Stimulated activated CD4-positive, alpha-beta T cell treated with anti-CD3 and anti-CD28 coated beads, Interleukin-2, amount 100 ng/mL, for 24 hours (primary cell): ENCODE measurements around the gene PTPRA.

Experiments used
- DNase-seq, 2 donors: peaks; one replicate each; pipeline ENCODE4 v3.0.0-alpha.2; 2020

PTPRA gene

GRCh38 chr20:2851086-2851485 lies 22.2 kb upstream of the PTPRA start:
- no peak for DNase-seq

DNA sequence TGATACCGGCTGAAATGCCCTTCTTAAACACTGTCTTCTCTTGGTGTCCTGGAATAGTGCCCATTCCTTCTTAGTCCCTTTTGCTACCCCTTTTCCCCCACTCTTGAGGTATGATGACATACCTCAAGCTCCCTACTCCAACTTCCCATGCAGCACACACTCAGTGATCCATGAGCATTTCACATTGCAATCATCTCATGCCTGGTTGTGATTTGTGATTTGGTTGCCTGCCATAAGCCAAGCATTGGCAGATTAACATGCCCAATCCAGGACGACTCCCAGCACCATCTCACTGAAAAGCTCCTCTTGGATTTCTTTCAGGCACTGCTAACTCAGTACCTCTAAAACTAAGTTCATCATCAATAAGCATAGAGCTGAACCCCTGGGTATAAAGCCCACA lies 14.7 kb upstream of the PTPRA start:
- no peak for DNase-seq

- DNase-seq = no peak
Measured at GRCh38 chr20:2859330-2860121, 13.8 kb upstream of the PTPRA start.

DNA sequence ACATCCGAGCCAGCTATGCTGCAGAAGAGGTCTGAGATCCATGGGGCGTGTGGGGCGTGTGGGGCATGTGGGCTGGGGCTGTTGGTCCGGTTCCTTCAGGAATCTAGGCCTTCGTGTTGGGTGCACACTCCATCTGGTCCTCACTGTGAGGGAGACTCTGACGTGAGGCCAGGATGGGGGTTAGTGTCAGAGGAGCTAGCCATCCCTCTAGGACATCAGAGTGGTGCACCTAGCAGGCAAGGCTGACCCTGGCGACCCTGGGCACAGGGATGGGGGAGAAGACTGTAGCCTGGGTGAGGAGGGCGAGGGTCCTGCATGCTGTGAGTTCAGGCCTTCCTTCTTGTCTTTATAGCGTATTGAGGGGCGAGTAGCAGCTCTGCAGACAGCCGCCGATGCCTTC lies 8.7 kb upstream of the PTPRA start:
- no peak for DNase-seq

- DNase-seq = no peak
Measured at GRCh38 chr20:2865101-2865500, 8.2 kb upstream of the PTPRA start.

DNA sequence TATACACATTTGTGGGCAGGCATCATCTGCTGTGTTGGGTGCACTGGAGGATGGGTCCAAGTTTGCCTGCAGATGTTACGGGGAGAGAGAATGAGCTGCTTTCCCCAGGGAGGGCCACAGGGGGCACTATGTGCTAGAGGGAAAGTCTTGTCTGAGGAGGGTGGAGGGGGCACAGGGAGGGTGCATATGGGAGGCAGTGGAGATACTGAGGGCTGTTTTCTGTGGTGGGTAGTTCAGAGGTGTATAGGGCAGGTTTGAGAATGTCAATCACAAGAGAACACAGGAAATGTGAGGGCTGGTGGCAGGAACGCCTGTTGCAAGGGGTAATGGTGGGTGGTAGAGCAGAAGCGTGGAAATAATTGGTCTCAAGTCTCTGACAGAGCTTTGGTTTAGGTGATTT lies 7.7 kb upstream of the PTPRA start:
- DNase-seq = peak; percentile 46 to 59

DNA sequence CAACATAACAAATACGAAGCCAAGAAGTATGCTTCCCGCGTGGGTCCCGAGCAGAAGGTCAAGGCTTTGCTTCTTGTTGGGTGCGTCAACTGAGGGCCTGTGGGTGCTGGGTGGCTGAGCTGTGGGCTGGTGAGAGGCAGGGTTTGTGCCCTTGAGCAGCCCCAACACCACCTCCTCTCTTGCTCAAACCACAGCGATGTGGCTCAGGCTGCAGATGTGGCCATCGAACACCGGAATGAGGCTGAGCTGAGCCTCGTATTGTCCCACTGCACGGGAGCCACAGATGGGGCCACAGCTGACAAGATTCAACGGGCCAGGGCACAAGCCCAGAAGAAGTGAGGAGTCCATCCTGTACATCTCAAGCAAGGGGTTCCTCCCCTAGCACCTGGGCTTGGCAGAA lies 7.0 kb upstream of the PTPRA start:
- no peak for DNase-seq

DNA sequence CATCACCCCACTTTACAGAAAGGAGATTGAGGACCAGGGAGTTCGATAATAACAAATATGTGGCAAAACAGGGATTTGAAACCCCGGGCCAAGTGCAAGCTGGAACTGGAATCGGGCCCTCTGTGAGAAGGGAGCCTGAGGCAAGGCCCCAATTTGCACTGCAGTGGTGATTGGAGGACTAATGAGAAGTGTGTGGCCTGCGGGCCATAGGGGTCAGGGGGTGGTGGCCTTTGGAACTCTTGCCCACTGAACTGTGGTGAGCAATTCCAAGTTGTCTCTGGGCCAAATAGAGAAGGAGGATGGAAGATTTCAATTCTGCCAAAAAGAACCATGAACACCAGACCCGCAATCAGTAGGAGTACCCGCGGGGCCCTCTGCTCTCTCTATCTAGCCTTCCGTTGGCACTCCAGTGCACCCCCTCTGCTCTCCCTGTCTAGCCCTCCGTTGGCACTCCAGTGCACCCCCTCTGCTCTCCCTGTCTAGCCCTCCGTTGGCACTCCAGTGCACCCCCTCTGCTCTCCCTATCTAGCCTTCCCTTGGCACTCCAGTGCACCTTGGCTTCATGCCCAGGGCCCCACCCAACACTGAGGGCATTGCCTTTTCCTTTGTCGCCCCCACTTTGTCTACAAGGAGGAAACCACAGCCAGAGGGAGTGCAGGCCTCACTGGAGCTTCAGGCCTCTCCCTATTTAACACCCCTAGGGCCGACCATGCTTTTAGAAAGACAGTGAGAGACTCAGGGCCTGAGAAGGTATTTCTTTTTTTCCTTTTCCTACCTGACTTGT lies 6.0 kb upstream of the PTPRA start:
- DNase-seq = no peak

- no peak for DNase-seq
Measured at GRCh38 chr20:2869381-2869780, 3.9 kb upstream of the PTPRA start.

DNA sequence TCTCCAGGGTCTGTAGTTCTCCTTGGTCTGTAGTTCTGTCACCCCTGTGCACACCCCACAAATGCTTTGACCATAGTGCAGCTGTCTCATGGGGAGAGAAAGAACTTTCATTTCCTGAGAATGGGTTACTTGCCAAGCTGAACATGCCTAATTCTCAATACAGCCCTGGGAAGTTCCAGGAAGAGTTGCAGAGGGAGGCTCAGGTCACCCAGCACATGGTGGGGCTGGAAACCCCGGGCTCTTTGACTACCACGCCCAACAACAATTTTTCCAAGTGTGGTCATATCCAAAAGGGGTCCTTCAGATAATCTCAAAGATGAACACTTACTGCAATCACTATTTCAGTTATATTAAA lies 2.2 kb upstream of the PTPRA start:
- no peak for DNase-seq

DNA sequence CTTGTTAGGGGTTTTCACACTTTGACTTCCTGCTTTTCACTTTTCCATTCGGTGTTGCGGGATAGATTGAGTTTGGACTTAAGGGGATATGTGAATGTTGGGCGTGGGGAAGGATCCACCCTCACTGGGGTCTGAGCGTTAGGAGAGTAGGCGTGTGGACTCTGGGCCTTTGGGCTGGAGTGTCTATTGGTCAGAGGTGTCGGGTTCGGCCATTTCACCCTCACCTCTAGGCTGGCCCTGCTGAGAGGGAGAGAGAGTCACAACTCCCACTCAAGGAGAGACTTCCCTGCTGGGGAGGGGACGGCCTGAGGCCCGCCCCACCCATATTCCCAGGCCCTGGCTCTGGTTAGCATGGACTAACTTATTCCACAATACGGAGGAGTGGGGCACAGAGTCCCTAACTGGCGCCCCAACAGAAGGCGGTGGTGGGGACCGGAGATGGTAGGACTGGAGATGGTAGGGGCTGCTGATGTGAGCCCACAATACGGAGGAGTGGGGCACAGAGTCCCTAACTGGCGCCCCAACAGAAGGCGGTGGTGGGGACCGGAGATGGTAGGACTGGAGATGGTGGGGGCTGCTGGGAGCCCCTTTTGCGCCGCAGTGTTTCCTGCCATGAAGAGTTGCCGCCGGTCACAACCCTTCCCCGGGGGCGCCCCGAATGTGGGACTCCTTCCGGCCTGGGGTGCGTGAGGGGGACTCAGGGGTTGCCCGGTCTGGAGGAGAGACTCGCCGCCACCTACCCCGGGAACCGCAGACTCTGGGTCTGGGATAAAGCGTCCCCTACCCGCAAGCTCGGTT lies 1.4 kb upstream of the PTPRA start:
- peak; percentile 39 to 54 for DNase-seq

DNA sequence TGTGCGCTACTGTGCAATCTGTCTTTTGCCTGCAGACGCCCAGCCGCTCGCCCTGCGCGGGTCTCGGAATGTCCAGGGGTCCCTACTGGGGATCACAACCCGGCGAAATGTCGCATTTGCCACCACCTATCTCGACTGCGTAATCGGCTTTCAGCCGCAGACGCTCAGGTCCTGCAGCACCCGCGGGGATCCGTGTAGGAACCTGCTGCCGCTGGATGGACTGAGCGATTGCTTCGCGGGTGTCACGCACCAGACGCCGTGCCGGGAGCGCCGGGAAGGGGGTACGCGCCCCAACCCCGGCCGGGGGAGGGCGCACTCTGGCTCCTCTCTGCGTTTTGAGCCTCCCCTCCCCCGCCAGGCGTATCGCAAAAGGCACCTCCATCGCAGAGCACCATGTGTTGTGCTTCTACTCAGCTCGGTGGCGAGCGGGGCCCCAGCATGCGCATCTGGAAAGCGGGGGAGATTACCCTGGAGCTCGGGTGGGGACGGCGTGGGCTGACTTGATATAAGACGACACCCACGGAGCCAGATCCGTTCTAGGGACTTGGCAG lies 747 bp upstream of the PTPRA start:
- DNase-seq = peak; percentile 82 to 84

DNA sequence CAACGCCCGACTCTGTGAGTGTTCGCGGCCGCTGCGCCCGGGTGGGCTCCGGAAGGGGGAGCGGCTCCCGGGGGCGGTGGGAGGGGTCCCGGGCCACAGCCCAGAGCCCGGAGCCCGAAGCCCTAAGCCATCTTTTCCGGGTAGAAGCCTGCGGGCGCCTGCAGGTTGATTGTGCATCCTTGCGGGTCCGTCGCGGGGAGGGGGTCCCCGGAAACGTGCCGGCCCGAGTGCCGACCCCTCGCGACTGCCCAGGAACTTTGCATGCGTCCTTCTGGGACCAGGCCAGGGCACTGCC lies 413 bp downstream of the PTPRA start:
- DNase-seq = peak; percentile 62 to 65

GRCh38 chr20:2874456-2874855 lies 1.2 kb downstream of the PTPRA start:
- DNase-seq = peak; percentile 28

DNA sequence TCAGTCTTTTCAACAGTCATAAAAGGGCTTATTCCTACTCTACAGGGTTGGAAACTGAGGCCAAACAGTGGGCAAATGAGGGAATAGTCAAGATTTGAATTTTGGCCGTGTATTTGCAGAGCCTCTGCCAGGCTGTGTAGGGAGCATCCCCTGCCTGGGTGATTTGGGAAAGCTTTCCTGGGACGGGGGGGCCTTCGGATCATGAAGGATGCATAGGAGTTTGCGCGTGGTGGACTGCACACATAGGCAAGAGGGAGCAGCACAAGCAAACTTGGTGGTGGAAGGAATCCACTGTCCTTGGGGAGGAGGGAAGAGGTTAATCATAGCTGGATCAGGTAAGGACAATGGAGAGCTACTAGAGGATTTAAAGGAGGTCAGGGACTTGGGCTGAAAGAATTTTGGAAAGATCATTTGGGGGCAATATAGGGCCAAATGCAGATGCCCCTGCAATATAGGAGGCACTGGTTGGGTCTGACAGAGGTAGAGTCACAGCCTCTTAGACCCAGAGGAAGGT lies 2.5 kb downstream of the PTPRA start:
- no peak for DNase-seq

DNA sequence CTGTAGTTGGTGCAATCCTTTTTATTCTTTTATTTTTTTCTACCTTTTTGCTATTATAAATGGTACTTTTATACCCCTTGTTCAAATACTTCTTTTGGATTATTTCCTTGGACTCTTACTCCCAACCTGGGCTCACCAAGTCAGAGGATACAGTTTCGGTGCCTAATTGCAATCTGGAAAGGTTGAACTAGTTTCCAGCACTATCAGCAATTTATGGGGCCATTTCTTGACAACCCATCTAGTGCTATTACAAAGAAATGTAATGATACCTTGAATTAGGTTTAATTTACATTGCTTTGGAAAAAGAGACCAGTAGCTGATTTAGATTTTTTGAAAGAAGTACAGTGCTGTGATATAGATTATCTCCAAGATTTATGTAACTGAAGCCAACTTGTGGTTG lies 5.2 kb downstream of the PTPRA start:
- DNase-seq = no peak

DNA sequence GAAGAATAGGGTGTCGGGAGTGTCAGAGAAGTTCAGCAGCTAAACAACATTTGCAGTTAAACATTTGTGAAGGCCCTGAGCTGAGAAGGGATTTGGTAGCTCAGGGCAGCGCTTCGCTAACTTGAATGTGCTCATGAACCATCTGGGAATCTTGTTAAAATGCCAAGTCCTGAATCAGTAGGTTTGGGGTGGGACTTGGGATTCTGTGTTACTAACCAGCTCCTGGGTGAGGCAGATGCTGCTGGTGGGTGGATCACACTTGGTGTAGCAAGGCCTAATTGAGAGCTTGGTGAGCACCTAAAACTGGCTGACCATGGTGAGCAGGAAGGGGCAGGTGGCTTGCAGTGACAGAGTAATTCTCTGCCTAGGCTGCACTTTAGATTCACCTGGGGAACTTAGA lies 5.9 kb downstream of the PTPRA start:
- DNase-seq = no peak

- no peak for DNase-seq
Measured at GRCh38 chr20:2880650-2881049, 7.4 kb downstream of the PTPRA start.

DNA sequence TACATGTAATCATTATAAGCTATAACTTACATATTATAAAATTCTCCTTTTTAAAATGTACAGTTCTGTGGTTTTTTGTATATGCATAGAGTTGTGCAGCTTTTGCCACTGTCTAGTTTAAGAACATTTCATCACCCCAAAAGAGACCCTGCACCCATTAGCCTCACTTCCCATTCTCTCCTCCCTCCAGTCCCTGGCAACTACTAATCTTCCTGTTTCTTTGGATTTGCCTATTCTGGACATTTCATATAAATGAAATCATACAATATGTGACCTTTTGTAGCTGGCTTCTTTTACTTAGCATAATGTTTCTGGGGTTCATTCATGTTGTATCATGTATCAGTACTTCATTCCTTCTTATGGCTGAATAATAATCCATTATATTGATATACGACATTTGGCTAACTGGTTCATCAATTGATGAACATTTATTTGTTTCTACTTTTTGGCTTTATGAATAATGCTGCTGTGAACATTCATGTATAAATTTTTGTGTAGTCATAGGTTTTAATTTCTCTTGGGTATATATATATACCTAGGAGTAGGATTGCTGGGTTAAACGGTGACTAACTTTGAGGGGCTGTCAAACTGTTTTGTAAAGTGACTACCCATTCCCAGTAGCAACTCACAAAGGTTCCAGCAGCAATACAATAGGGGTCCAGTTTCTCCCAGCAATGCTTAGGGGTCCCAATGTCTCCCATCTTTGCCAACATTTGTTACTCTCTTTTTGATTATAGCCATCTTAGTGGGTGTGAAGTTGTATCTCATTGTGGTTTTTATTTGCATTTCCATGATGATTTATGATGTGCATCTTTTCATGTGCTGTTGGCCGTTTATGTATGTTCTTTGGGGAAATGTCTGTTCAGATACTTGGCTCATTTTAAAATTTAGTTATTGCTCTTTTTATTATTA lies 10.7 kb downstream of the PTPRA start:
- DNase-seq = no peak

DNA sequence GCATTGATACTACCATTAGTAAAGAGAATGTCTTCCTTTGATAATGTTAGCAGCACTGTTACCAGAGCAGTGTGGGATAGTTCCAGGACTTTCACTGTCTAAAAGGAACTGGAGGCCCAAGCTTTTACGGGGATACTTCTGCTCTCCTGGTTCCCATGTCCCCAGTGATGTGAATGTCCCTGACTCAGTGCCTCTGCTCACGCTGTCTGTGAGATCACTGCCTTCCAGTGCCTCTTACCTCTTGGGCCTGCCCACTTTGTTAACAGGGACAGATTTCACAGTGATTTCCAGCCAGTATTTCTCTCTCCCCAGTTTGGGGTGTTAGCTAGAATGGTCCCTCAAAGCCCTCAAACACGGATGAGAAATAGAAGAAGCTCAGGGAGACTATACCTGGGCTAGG lies 14.4 kb downstream of the PTPRA start:
- no peak for DNase-seq

- no peak for DNase-seq
Measured at GRCh38 chr20:2888224-2888955, 15.1 kb downstream of the PTPRA start.

- DNase-seq = no peak
Measured at GRCh38 chr20:2889209-2889608, 15.9 kb downstream of the PTPRA start.
